Esophagus muscularis mucosa (tissue), 4 donors: ENCODE measurements around the gene ABHD17C. TPM values are rescaled to one million over a fixed set of nuclear protein-coding genes. Genes with fewer than 3 reads are reported as not detected.

Experiments
- DNase-seq: peaks from one replicate; pipeline ENCODE4 v3.0.0-alpha.2; 2017; ENCODE audit errors: extremely low spot score
- H3K27ac ChIP-seq, 4 donors: fragments of 200-600 bp; sonication (generic); replicated peaks in 1 of 4; 1 replicate in 3 of 4; 2 replicates in 1 of 4; pipeline ENCODE4 v1.5.1; 2016 to 2019; ENCODE audit warnings: mild to moderate bottlenecking in 1 of 4
- H3K27me3 ChIP-seq, 4 donors: fragments of 200-600 bp; sonication (generic); one replicate each; pipeline versions ENCODE4 v1.5.1 to v1.6.0; 2016 to 2019
- H3K36me3 ChIP-seq, 4 donors: fragments of 200-600 bp; sonication (generic); one replicate each; pipeline ENCODE4 v1.5.1; 2016 to 2019
- H3K4me1 ChIP-seq, 4 donors: fragments of 200-600 bp; sonication (generic); one replicate each; pipeline ENCODE4 v1.5.1; 2016 to 2019
- H3K4me3 ChIP-seq, 4 donors: fragments of 200-600 bp; sonication (generic); 1 replicate in 2 of 4; 2 replicates in 2 of 4; pipeline ENCODE4 v1.5.1; 2016 to 2019; ENCODE audit warnings: mild to moderate bottlenecking in 4 of 4, moderate library complexity in 1 of 4
- H3K9me3 ChIP-seq, 4 donors: fragments of 200-600 bp; sonication (generic); 1 replicate in 3 of 4; 2 replicates in 1 of 4; pipeline ENCODE4 v1.5.1; 2016 to 2019
- CTCF ChIP-seq, 3 experiments: fragments of 200-600 bp in 2 of 3; fragments of 450-650 bp in 1 of 3; sonication (generic) in 2 of 3; IDR thresholded peaks; one replicate each; pipeline ENCODE4 v1.5.1; 2017 to 2019; ENCODE audit warnings: antibody characterized with exemption in 3 of 3, mild to moderate bottlenecking in 2 of 3, moderate library complexity in 1 of 3
- EP300 ChIP-seq: sonication (generic); formaldehyde crosslinking; IDR thresholded peaks from one replicate; pipeline ENCODE4 v1.6.1; 2017; ENCODE audit warnings: antibody characterized with exemption
- POLR2A ChIP-seq: fragments of 450-650 bp; IDR thresholded peaks from one replicate; pipeline ENCODE4 v1.6.1; 2017; ENCODE audit warnings: antibody characterized with exemption, moderate library complexity, mild to moderate bottlenecking, low read depth
- POLR2AphosphoS5 ChIP-seq, 2 donors: sonication (generic); formaldehyde crosslinking; IDR thresholded peaks; one replicate each; pipeline ENCODE4 v1.6.1; 2017; ENCODE audit warnings: antibody characterized with exemption in 2 of 2
- WGBS: methylation state at CpG from one replicate; pipeline ENCODE4 v1.1.5; 2018; 5-methylcytosine and 5-hydroxymethylcytosine counted together
- intact Hi-C: fragments of 100-400 bp; cut with DNase I; formaldehyde crosslinking; loops from one replicate; pipeline ENCODE4 v1.15.1; 2023
- total RNA-seq, 4 donors: library from RNA; depleted of rRNA; stranded (reverse); fragments of >200 nt; gene quantifications; one replicate each; pipeline versions ENCODE4 v1.1.0 to v1.2.1, GENCODE V29; 2016

The ABHD17C gene
- total RNA-seq, 4 donors from 2014 or later = 1.5 to 7.1 (median 3.5) TPM

GRCh38 chr15:80743189-80743833 is 48.2 kb downstream of the ABHD17C start:
- Histone ChIP-seq H3K27me3 (no peaks in the 10 kb centered on the region), H3K36me3 (no peaks in the 10 kb centered on the region), H3K4me1 (peaks cover 0 to 38% (median 25%) of the 10 kb centered on the region in 4 donors), H3K4me3 (no peak overlapping the region), H3K27ac (no peak overlapping the region), H3K9me3 (no peaks in the 10 kb centered on the region)
- no peak for TF ChIP-seq POLR2AphosphoS5 (IDR thresholded peaks at IDR 0.05)
- TF ChIP-seq CTCF (IDR thresholded peaks at IDR 0.05) = no peak
- no peak for TF ChIP-seq POLR2A
- no peak for TF ChIP-seq EP300
- WGBS = 80% methylated on average over 11 of the region's 11 CpGs
- no peak for DNase-seq
- intact Hi-C loops = no loop called here

DNA sequence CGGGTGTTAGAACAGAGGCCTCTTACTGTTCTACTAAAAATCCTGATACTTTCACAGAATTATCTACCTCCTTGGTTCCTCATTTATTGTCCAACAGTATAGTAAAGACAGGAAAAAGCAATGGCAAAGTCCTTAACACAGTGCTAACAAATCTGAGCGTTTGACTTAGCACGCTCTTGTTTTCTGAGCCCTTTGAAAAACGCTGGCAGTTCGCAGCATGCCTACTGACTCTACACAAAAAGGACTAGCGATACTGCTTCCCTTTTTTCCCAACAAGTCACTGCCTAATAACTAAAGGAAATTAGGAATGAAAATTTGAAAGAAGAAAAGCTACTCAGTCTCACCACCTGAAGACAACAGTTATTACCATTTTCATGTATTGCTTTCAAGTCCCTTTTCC is 49.3 kb downstream of the ABHD17C start:
- Histone ChIP-seq H3K27me3 (no peaks in the 10 kb centered on the region), H3K4me1 (peaks cover 0 to 38% (median 25%) of the 10 kb centered on the region in 4 donors), H3K9me3 (no peaks in the 10 kb centered on the region), H3K27ac (peak overlapping the region; percentile 15 to 48 (median 42)), H3K36me3 (no peaks in the 10 kb centered on the region), H3K4me3 (no peak overlapping the region)
- 68% methylated on average over 6 of the region's 6 CpGs for WGBS
- DNase-seq = no peak
- intact Hi-C loops = no loop called here
- TF ChIP-seq POLR2A (no peak), POLR2AphosphoS5 (IDR thresholded peaks at IDR 0.05) (no peak), CTCF (IDR thresholded peaks at IDR 0.05) (no peak), EP300 (no peak)

- no peak for DNase-seq
- no peak for TF ChIP-seq POLR2AphosphoS5 (IDR thresholded peaks at IDR 0.05)
- no peak for TF ChIP-seq CTCF (IDR thresholded peaks at IDR 0.05)
- Histone ChIP-seq H3K9me3 (no peaks in the 10 kb centered on the region), H3K36me3 (peaks cover 0 to 4% (median 1%) of the 10 kb centered on the region in 4 donors), H3K4me1 (peaks cover 0 to 38% (median 25%) of the 10 kb centered on the region in 4 donors), H3K27me3 (no peaks in the 10 kb centered on the region), H3K4me3 (no peak overlapping the region), H3K27ac (peak overlapping the region; percentile 15 to 48 (median 42))
- intact Hi-C loops = no loop called here
- 6% methylated on average over 1 of the region's 1 CpG for WGBS
Observed at GRCh38 chr15:80744826-80745225, 49.7 kb downstream of the ABHD17C start.

- Histone ChIP-seq H3K4me3 (no peak overlapping the region), H3K36me3 (peaks cover 0 to 12% (median 5%) of the 10 kb centered on the region in 4 donors), H3K27ac (no peak overlapping the region), H3K27me3 (no peaks in the 10 kb centered on the region), H3K4me1 (peaks cover 0 to 38% (median 25%) of the 10 kb centered on the region in 4 donors), H3K9me3 (no peaks in the 10 kb centered on the region)
- intact Hi-C loops = no loop called here
- TF ChIP-seq CTCF (IDR thresholded peaks at IDR 0.05) (no peak), POLR2A (no peak), POLR2AphosphoS5 (IDR thresholded peaks at IDR 0.05) (no peak)
- DNase-seq = no peak
- 78% methylated on average over 1 of the region's 1 CpG for WGBS
Observed at GRCh38 chr15:80745888-80746287, 50.8 kb downstream of the ABHD17C start.
